ENCODE data around the gene COL6A2.
"Not testable (repeated sequence)": the region's sequence is repeated elsewhere in the genome, so short reads cannot be mapped to it uniquely, and the experiment has no call there.

DNA sequence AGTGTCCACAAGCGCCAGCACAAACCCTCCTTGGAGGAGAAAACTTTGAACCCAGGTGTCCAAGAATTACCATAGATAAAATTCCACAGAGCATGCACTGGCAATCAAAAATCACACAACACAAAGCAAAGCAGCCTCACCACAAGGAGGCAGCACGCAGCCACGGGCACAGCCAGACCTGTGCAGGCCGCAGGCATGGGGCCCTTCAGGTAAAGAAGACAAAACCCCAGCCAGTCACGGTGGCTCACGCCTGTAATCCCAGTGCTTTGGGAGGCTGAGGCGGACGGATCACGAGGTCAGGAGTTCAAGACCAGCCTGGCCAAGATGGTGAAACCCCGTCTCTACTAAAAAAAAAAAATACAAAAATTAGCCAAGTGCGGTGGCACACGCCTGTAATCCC, 49.5 kb downstream of the COL6A2 start:
- TF ChIP-seq EZH2 (IDR thresholded peaks at IDR 0.05; ENCODE audit: insufficient read depth, poor library complexity, severe bottlenecking); EZH2phosphoT487 (IDR thresholded peaks at IDR 0.05; ENCODE audit: insufficient read depth, low read depth): not testable (repeated sequence)

Measured in GM23248 (cell line).